HG02763 (cell line): ENCODE data around the gene BHLHE23.

ENCODE experiments used
- ATAC-seq: cut with Tn5 transposase; IDR thresholded peaks from one replicate; pipeline ENCODE4 v1.9.1; 2021; ENCODE audit warnings: mild to moderate bottlenecking, moderate library complexity; ENCODE audit not compliant: unreplicated experiment

The BHLHE23 gene

GRCh38 chr20:63006540-63007359 is at the start of gene BHLHE23:
BHLHE23 (minus strand) TSS chr20:63006964; CDS start chr20:63006774, 190 bp downstream.
- ATAC-seq, result no peak

DNA sequence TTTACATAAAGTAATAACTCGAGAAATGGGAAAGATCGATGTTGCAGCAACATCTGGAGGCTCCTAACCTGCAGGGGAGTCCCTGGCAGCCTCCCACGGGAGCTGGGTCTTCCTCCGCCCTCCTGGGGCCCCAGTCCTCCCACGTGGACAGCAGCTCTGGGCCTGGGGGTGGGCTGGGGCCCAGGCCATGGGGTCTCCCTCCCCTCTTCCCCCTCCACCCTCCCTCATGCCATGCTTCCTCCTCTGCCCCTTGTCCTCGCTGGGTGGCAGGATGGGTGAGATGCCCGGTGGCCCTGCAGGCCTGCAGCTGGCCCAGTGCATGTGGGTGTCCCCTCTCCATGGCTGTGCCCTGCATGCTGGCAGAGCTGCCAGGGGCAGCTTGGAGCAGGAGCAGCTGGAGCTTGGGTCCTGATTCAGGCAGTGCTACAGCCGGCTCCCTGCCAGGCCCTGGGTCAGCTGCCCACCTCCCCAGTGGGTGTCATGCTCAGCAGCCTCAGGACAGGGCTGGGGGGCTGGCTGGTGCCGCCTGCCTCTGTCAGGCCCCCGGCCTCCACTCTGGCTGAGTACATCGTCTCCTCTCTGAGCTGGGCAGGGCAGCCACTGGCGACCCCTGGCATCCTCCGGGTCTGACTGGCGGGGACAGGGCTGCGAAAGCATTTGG is 48.9 kb upstream of the BHLHE23 start:
- no peak for ATAC-seq

DNA sequence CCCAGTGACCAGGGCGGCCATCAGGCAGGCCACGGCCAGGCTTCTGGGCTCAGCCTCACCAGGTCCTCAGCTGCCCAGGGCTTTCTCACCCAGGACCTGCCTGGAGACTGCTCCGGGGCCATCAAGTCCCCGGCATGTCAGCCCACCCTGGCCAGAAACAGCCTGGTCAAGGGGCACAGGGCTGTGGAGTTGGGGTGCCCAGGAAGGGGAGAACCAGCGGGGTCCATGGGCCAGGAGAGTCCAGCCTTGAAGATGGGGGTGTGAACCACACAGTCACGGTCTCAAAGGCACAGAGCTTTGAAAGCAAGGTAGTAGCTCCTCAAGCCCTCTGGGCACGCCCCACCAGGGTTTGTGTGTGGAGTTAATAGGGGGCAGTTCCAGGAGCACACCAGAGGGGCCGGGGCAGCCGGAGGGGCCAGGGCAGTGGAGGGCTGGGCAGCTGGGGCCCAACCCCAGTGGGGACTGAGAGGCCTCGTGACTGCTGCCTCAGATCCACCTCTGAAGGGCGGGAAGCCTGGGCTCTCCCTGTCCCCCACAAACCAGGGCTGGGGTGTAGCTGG is 48.0 kb upstream of the BHLHE23 start:
- no peak for ATAC-seq

DNA sequence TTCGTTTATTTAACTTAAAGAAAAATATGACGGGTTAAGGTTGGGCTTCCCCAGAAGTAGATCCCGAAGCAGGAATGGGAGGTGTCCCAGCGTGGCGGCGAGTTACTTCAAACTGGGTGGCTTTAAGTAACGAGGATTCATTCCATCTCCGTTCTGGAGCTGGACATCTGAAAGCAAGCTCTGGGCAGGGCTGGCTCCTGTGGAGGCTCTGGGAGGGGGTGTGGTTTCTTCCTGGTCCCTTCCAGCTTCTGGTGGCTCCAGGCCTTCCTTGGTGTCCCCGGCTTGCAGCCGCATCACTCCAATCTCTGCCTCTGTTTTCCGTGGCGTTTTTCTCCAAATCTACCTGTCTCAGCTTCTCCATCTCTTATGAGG is 47.3 kb upstream of the BHLHE23 start:
- ATAC-seq, result no peak

DNA sequence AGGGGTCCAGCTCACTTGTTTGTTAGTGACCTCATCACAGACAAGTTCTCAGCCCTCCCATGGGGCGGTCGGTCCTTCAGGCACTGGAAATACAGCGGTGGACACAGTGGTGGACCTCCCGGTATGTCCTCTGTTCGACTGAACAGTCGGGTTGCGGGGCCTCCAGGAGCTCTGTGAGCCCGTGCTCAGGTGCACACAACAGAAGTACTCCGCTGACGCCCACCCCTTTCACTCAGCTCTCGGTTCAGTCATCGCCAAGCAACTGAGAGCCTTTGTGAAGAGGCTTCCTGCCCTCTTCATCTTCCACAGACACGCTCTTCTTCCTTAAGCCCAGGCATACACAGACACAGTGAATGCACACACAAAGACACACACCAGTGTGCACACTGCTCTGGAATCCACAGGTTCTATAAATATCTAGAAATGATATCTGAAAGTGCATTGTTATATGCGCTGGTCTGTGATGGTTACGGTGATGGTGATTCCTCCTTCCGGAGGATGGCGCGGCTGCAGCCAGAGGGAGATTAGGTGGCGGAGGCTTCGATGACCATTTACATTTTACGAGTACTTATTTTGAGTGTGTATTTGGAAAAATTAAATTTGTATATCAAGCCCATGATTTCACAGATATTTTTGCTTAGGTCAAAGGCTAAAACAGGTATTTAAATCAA is 46.8 kb upstream of the BHLHE23 start:
- ATAC-seq, result no peak

DNA sequence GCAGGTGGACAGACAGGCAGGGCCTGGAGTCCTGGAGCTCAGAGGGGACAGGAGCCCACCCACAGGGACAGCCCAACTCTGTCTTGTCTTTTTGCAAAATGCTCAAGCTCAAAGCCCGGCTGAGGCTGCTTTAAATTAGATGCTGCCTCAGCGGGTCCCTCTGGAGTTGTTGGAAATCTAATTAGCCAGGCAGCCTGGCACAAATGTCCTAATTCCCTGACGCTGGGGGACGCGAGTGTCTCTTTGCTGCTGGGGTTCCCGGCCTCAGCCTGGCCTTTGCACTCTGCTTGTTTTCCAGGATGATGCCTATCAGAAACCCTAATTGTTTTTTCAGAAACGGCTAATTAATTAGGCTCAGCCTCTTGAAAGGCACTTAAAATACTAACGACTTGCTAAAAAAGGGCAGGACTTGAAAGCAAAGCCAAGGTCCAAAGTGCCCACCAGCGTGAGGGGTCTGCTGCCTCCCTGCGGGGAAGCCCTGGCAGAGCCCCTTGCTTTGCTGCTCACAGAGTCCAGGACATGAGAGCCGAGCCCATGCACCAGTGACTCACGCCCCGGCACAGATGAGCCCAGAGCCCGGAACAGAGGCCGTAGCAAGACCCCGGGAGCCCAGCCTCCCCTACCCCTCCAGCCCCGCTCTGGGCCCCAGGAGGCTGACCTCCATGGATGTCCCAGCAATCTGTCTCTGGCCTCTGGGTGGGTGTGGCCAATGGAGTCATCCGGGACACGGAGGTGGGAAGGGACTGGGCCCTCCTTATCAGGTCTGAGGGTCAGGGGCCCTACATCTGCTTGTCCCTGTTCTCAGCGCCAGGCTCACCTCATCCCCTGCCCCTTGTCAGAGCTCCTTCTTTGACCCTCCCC is 46.0 kb upstream of the BHLHE23 start:
- ATAC-seq, result no peak

DNA sequence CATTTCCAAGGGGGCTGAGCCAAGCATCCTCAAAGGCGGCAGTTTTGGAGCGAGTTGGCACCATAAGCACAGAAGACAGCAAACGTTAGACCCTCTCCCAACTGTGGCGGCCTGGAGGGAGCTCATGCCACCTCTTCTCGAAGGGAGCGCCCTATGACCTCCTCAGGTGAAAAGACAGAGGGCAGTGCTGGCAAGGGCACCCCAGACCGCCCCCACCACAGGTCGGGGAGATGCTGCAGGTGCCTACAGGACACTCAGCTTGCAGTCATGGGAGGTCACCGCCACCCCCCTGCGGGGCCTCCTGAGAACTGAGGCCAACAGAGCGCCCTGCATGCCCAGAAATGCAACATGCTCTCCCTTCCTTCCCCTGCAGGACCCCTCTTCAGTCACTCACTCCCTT is 45.1 kb upstream of the BHLHE23 start:
- no peak for ATAC-seq

DNA sequence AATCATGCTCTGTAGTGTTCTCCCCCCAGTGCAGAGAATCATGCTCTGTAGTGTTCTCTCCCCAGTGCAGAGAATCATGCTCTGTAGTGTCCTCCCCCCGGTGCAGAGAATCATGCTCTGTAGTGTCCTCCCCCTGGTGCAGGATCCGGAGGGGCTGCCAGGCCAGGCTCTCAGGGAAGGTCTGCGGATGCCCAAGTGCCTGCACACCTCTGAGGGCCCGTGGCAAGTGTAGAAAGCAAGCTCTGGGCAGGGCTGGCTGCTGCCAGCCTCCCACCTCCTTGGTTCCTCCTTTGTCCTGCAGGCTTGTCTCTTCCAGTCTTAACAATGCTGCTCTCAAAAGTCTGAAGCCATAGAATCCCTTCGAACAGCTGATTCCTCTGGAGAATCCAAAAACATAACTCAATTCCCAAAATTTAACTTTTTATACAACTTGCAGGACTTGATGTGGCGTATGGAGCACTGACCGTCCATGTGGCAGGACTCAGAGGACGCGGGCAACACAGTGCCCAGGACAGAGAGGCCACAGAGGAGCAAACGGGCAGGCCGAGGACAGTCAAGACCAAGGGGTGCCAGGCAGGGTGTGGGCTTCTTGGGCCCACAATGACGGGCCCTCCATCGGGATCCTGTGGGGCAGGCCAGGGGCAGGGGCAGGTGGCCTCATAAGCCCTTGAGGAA is 44.6 kb upstream of the BHLHE23 start:
- no peak for ATAC-seq

GRCh38 chr20:63050406-63050805 is 43.6 kb upstream of the BHLHE23 start:
- ATAC-seq, result no peak

DNA sequence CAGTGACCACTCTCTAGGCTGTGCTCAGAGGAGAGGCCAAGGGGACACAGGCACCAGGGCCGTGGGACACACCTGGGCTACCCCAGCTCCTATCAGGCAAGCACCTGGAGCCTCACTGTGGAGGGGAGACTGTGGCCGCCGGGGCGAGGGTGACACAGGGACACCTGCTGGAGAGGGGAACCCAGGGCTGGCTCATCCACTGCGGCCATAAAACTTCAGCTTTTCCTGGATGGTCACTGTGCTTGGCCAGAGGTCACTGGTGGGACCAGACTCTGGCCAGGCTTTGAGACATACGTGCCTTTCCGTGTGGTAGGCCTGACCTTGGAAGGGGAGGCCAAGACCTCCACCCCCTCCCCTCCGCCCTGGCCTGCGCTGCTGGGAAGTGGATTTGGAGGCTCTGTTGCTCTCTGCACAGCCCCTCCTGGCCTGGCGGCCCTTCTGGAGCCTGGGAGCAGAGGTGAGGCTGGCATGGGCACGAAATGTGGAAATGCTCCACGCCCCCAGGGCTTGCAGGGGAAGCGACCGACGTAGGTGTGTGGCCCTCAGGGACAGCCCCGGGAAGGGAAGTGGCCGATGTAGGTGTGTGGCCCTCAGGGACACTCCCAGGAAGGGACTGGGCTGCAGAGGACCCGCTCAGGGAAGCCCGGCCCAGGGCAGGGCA is 42.9 kb upstream of the BHLHE23 start:
- no peak for ATAC-seq

DNA sequence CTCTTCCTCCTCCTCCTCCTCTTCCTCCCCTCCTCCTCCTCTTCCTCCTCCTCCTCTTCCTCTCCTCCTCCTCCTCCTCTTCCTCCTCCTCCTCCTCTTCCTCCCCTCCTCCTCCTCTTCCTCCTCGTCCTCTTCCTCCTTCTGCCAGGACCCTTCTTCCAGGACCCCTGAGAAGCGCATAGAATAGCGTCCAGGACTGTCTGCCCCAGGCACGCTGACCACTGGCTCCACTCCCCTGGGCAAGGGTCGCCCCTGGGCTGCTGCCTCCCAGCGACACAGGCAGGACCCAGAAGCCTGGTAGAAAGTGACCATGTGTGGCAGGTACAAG is 42.4 kb upstream of the BHLHE23 start:
- ATAC-seq, result no peak

- no peak for ATAC-seq
Measured at GRCh38 chr20:63048516-63049190, 41.9 kb upstream of the BHLHE23 start.

DNA sequence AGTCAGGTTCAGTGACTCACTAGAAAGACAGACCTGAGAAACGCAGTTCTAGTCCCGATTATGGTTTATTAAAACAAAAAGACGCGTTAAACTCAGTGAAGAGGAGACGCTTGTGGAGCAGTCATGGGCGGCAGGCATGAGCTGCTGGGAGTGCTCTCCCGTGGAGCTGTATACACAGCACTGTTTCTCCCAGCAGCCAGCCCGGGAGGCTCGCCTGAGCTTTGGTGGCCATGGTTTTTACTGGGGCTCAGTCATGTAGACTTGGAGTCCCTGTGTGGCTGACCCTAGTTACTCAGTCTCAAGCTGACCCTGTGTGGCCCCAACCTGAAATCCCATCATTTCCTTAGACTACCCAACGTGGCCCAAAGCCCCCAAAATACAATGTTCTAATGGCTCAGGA is 41.2 kb upstream of the BHLHE23 start:
- no peak for ATAC-seq

DNA sequence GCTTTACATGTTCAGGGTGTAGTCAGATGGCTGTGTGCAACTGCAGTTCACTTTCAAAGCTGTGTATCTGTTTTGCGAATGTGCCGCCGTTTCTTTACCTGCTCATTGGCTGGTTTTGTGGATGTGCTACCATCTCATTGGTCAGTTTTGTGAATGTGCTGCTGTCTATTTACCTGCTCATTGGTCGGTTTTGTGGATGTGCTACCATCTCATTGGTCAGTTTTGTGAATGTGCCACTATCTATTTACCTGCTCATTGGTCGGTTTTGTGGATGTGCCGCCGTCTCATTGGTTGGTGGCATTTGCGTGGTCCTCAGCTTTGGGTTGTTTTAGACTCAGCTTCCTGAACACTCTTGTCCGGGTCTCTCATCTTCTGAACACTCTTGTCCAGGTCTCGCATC is 40.5 kb upstream of the BHLHE23 start:
- ATAC-seq, result no peak

GRCh38 chr20:63046841-63047240 is 40.1 kb upstream of the BHLHE23 start:
- no peak for ATAC-seq

- no peak for ATAC-seq
Measured at GRCh38 chr20:63045991-63046390, 39.2 kb upstream of the BHLHE23 start.

GRCh38 chr20:63045401-63045800 is 38.6 kb upstream of the BHLHE23 start:
- ATAC-seq, result no peak

- no peak for ATAC-seq
Measured at GRCh38 chr20:63044605-63045004, 37.8 kb upstream of the BHLHE23 start.

DNA sequence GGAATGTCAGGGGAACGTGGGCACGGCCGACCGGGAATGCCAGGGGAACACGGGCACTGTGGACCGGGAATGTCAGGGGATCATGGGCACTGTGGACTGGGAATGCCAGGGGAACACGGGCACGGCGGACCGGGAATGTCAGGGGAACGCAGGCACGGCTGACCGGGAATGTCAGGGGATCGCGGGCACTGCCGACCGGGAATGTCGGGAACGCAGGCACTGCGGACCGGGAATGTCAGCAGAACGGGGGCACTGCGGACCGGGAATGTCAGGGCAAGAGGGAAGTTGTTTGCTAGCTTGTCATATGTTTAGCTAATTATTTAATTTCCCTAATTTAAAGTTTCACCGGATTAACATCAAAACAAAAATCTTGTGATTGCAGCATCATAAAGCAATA is 37.4 kb upstream of the BHLHE23 start:
- no peak for ATAC-seq
